SHP77 (cell line): ENCODE data around the gene TGFBR3L.
A peak's percentile ranks its signal among the peaks of the same experiment; 100 is the strongest.

Experiments
- DNase-seq, 2 experiments: peaks; one replicate each; lab custom pipeline; 2025; lab: John Stamatoyannopoulos, UW

The TGFBR3L gene

DNA sequence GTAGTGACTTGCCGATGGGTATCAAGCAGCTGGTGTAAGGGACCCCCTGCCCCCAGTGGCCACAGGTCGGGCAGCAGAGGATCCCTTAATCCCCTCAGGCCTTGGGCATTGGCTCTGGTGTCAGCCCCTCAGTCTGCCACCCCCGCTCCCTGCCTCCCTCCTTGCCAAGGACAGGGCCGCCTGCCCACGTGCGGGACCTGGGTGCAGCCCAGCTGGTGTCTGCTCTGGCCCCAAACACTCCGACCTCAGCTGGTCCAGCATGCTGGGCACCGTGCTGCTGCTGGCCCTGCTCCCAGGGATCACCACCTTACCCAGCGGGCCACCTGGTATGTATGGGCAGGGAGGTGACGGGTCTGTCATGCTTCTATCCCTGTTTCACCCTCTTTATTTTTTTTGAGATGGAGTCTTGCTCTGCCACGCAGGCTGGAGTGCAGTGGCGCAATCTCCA is at the start of gene TGFBR3L:
Gene TGFBR3L (plus strand): TSS at position 233 of the 448 bp plus-strand sequence.
- no peak for DNase-seq

DNA sequence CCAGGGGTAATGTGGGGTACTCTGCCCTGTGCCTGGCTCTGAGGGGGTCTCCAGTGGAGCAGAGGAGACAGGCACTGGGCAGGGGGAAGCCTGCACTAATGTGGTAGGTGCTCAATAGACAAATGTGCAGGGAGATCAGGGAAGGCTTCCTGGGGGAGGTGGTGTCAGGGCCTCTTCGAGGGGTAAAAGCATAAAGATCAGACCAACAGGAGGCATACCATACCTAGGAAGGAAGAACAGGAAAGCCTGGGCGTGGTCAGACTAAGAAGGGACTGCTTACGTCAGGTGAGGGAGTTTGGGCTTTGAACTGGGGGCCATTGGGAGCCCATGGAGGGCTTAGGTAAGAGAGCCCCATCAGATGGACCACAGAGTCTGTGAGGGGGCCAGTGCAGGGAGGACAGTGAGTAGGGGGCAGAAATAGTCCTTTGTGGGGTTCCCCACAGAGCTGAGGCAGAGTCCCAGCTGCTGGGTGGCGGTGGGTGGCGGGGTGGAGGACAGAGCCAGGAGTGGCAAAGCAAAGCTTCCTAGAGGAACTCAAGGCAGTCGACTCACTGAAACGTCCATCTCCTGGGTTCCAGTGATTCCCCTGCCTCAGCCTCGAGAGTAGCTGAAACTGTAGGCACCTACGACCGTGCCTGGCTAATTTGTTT is 49.2 kb upstream of the TGFBR3L start:
- DNase-seq = no peak

GRCh38 chr19:7866399-7867091 is 48.1 kb upstream of the TGFBR3L start:
- no peak for DNase-seq

- no peak for DNase-seq
Measured at GRCh38 chr19:7867092-7867844, 47.4 kb upstream of the TGFBR3L start.

- no peak for DNase-seq
Measured at GRCh38 chr19:7868326-7868670, 46.3 kb upstream of the TGFBR3L start.

- DNase-seq = no peak
Measured at GRCh38 chr19:7868671-7869452, 45.8 kb upstream of the TGFBR3L start.

- no peak for DNase-seq
Measured at GRCh38 chr19:7869453-7869909, 45.1 kb upstream of the TGFBR3L start.

- peak in 1 of 2 experiments; percentile 33 for DNase-seq
Measured at GRCh38 chr19:7869910-7870511, 44.6 kb upstream of the TGFBR3L start.

DNA sequence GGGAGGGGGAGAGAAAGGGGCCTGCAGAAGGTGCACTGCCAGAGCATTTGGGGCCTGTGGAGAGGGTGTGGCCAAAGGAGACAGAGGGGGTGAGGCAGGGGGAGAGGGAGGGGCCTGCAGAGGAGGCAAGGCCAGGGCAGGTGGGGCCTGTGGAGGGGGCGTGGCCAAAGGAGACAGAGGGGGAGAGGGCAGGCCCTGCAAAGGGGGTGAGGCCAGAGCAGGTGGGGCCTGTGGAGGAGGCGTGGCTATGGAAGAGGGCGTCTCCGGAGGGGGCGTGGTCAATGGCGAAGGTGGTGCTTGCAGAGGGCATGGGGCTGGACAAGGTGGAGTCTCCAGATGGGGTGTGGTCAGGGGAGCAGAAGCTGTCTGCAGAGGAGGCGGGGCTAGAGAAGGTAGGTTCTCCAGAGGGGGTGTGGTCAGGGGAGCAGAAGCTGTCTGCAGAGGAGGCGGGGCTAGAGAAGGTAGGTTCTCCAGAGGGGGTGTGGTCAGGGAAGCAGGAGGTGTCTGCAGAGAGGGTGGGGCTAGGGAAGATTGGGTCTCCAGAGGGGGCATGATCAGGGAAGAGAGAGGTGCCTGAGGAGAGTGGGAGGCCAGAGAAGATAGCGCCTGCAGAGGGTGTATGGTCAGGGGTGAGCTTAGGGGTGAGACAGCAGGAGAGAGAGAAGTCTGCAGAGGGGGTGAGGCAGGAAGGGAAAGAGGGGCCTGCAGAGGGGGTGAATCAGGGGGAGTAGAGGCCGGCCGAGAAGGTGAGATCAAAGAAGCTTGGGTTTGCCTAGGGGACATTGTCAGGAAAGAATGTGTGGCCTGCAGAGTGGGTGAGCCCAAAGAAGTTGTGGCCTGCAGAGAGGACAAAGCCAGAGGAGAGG is 43.8 kb upstream of the TGFBR3L start:
- DNase-seq = peak; percentile 34 to 38

DNA sequence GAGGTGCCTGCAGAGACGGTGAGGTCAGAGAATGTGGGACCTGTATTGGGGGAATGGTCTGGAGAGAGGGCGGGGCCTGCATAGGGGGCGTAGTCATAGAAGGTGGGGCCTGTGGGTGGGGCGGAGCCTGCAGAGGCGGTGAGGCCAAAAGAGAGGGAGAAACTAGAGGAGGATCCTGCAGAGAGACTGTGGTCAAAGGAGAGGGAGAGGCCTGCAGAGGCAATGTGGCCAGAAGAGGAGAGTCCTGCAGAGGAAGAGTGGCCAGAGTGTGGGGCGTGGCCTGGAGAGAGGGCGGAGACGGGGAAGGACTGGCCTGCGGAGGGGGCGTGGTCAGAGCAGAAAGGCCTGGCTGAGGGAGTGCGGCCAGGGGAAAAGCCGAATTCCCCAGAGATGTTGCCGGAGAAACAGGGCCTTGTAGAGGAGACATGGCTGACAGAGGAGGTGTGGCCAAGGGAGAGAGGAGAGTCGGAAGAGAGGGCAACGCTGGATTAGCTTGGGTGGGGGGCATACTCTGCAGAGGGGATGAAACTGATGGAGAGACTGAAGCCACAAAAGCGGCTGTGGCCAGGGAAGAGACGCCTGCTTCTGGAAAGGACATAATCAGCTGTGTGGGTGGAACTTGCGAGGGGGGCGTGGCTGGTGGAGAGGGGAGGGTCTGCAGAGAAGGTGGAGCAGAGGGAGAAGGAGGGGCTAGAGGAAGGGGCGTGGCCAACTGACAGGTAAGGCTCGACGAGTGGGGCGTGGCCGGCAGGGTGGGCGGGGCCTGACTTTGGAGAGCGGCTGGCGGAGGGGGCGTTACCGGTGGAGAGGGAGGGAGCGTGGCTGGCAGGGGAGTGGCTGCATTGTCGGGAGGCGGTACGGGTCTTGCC is 43.0 kb upstream of the TGFBR3L start:
- peak; percentile 69 to 73 for DNase-seq

DNA sequence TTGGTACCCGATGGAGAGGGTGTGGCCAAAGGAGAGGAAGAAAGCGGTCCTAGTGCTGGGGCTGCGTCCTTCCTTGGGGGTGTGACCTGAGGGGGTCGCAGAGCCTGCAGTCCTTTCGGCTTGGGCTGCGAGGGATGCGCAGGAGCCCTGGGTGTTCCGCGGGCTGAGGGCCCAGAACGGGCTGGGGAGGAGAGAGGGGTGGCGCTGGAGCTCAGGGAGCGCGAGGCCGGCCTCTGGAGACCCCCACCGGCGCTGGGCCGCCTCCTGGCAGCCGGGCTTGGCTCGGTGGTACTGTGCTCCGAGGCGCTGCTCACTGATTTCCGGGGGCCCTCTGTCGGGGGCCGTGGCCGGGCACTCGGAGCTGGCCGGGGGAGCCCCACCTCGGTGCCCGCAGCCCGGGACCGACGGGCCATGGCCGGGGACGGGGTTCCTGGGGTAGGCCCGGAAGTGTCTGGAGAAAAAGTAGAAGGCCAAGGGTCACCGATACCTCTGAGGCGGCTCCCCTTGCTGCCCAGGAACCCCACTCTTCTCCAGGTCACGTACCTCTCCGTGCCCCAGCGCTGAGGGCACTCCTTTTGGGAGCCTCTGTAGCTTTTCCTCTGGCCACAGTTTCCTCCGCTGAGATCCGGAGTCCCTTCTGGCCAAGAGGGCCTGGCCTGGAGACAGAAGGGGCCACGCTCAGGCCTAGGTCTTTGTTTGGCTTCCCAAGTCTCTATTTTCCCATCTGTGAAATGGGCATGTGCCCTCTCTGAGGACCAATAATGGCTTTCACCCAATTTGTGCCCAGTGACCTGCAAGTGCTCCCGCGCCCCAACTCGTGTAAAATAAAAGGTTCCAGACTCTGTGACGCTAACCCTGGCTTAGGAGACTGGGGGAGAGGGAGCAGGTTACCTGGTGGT is 42.1 kb upstream of the TGFBR3L start:
- DNase-seq = no peak

- no peak for DNase-seq
Measured at GRCh38 chr19:7873304-7874075, 41.1 kb upstream of the TGFBR3L start.

GRCh38 chr19:7874076-7874896 is 40.3 kb upstream of the TGFBR3L start, which contains the start of gene PRR36:
PRR36 (minus strand) TSS chr19:7874390; CDS start chr19:7873689, 701 bp downstream.
- peak; percentile 77 to 89 for DNase-seq

DNA sequence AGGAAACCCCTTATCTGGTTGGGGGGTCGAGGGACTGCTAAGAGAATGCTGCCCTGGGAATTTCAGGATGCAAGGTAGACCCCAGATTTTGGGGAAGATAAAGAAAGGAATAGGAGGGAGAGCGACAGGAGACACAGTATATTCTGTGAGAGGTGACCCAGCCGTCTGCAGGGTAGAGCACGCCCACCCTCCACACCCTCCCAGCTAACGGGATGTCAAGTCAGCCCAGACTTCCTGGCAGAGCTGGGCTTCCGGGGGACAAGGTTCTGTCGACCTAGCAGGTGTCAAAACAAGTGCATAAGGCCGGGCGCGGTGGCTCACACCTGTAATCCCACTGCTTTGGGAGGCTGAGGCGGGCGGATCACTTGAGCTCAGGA is 39.7 kb upstream of the TGFBR3L start:
- peak; percentile 27 to 48 for DNase-seq

DNA sequence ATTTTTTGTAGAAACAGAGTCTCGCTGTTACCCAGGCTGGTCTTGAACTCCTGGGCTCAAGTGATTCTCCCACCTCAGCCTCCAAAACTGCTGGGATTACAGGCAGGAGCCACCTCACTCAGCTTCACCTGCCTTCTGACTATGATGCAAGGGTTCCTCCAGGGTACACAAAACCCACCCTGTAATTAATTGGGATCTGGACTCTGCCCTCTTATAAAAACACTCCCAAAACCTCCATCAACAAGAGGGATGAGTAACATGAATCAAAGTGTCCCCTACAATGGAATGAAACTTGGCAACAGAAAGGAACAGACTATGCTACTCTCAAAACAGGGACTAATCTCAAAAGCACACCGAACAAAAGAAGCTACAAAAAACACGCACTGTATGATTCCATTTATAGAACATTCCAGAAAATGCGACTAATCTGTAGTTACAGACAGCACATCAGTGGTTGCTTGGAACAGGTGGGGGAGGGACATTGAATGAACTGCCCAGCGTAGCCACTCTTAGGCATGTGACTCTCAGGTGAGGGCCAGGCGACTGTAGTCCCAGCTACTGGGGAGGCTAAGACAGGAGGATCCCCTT is 37.3 kb upstream of the TGFBR3L start:
- no peak for DNase-seq

- DNase-seq = peak; percentile 6 to 41
Measured at GRCh38 chr19:7879111-7879807, 35.4 kb upstream of the TGFBR3L start.
